Peyer's patch (tissue), 4 donors: ENCODE results near the gene CNTN4.

Source experiments
- CTCF ChIP-seq, 6 experiments: fragments of 450-650 bp in 4 of 6; fragments of 200-600 bp in 2 of 6; sonication (generic) in 1 of 6; IDR thresholded peaks; one replicate each; pipeline ENCODE4 v1.5.1; 2017 to 2019; ENCODE audit warnings: antibody characterized with exemption in 6 of 6, mild to moderate bottlenecking in 3 of 6, moderate library complexity in 1 of 6
- POLR2A ChIP-seq, 2 donors: fragments of 450-650 bp; IDR thresholded peaks; one replicate each; pipeline ENCODE4 v1.5.1; 2017; ENCODE audit warnings: antibody characterized with exemption in 2 of 2, mild to moderate bottlenecking in 2 of 2, moderate library complexity in 2 of 2

- no peak for TF ChIP-seq CTCF (IDR thresholded peaks at IDR 0.05)
- no peak for TF ChIP-seq POLR2A (IDR thresholded peaks at IDR 0.05)
Measured at GRCh38 chr3:2579206-2579605, 480.5 kb downstream of the CNTN4 start.
